ENCODE measurements around the gene PPP1R9A.

PPP1R9A gene

DNA sequence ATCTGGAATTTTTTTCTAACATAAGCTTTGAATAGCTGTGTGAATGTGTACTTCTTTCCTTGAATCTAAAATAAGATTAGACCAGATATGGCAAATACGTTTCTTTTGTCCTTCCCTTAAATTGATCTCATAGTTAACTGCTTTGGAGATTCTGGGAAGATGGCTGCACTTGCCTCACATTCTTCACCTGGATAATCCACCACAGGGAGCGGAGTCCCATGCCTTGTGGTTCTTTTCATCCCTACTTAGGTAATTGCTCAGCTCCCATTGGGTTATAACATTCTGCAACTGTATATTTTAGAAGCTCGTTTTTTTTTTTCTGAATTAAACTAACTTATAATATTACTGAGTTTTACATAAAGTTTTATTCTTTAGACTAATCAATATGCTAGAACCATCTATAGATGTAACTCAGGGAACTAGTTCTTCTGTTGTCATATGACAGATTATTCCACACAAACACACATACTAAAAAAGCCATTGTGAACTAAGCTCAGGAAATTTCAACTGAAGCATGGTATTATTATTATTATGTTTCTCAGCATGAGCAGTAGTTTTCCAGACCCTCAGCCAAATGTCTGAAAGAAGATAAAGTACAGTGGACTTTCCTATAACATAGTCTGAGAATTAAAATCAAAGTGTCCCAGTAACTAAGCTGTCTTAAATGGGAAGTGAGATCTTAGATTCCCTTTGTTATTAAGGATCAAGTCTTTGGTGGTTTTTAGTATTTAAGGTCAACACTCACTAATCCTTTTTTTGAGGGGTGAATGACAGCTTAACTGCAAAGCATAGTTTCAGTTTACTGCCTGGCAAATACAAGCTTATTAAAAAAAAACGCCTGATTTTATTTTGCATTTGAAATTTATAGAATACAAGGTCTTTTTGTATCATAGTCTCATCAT, 182.3 kb downstream of the PPP1R9A start:
- no peak for FAIRE-seq
- DNase-seq (ENCODE audit: insufficient read length, low spot score), result no peak

DNA sequence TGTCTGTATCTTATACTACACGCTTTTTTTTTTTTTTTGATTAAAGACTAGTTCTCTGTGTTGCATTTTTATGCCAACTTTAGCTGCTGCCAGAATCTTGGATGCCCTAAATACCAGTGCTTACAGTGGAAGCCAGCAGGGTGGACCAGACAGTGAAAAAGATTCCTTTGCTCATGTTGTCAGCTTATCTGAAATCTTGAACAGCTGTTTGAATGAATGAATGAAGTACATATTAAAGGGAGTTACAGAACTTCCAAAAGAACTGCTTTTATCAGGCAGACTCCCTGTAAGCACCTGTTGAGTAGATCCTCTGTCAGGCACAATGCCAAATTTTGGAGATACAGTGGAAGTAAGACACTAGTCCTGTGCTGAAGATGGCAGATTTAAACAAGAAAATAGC, 184.9 kb downstream of the PPP1R9A start:
- DNase-seq (ENCODE audit: insufficient read length, low spot score), result no peak
- no peak for FAIRE-seq

DNA sequence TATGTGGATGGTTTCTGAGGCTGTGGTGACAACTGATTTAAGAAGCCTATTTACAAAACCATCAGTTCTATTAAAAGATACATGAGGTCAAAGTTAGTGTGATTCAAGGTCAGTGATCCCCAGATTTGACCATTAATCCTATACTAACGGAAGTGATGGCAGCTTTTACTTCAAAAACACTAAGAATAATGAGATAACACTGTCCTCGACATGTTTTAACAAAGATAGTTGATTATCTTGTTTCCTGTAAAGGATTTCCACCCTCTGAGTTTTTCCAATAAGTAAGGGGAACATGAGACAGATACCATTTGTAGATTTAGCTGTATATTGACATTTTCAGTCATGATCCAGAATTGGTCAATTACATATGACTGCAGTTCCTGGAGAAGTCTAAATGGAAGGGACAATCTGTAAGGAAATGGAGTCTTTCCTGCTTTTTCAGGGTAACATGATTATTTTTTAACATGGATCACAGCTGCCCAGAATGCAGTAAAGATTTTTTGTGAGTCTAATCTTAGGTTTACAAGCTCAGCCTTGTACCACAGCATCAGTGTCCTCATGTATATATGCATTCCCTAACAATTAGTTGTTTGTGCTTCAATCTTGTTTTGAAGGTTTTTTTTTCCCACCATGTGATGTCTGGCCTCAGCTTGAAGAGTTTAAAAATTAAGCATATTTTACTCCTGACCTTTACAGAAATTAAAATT, 188.0 kb downstream of the PPP1R9A start:
- no peak for DNase-seq (ENCODE audit: insufficient read length, low spot score)
- FAIRE-seq, result no peak

DNA sequence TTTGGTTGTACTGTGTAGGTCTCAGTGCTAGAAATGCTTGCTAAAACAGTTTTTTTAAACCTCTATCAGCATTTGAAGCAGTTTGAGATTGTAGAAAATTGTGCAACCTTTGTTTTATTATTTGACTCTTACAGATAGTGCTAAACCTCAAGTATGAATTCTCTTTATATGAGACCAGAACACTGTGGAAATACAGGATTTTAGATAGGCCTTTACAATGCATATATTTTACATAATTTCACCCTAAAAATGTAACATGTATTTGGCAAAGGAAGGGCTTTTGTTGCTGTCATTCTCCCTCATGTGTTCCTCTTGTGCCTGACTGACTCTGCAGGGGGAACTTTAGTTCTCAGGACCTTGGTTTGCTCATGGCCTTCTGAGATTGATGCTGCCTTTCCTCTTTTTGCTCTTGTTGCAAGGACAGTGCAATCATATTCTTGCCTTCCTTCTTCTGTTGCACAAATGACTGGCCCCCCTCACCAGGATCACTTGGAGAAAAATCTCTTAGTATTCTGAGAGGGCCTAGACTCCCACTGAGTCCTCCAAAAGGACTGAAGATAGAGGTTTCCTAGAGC, 188.7 kb downstream of the PPP1R9A start:
- FAIRE-seq, result no peak
- no peak for DNase-seq (ENCODE audit: insufficient read length, low spot score)

DNA sequence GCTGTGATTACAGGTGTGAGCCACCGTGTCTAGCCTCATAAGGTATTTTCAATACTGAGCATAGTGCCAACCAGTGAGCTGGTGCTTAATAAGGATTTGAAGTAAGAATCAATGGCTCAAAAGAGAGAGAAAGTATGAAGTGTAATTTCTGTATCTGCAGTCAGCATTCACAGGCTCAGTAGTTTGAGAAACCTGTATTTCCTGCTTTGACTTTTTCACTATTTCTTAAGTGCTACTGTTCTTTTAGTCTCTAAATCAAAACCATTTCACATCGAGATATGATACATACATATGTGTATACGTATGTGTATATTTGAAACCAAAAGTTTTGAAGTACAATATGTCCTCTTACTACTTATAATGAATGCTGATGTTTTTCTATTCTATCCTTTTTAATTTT, 189.9 kb downstream of the PPP1R9A start:
- no peak for FAIRE-seq
- no peak for DNase-seq (ENCODE audit: insufficient read length, low spot score)

DNA sequence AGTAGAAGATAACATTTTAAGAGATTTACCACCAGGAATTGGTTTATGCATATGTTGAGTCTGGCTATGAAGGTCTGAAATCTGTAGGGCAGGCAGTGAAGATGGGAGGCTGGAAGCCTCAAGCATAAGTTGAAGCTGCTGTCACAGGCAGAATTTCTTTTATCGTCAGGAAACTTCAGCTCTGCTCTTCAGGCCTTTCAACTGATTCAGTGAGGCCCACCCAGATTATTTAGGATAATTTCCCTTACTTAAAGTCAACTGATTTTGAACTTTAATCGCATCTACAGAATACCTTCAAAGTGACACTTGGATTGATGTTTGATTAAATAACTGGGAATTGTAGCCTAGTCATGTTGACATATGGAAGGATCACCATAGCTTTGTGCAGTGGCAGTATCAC, 190.5 kb downstream of the PPP1R9A start:
- DNase-seq (ENCODE audit: insufficient read length, low spot score) (no peak), FAIRE-seq (no peak)

DNA sequence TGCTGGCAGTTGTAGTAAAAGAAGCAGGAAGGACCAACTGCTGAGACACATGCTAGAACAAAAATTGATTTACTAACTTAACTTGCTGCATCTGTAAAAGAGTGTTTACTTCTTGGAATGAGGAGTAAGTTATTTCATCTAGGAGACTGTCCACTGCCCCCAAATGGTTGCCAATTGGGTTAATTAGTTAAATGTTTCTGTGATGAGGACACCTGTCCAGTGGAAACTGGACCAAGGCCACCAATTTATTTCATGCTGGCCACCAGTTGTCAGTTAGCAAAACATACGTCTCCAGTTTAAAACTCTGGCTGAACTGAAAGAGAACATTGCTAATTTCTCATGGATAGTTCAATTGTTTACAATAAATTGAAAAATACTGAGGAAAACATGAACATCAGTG, 191.7 kb downstream of the PPP1R9A start:
- FAIRE-seq, result no peak
- no peak for DNase-seq (ENCODE audit: insufficient read length, low spot score)

DNA sequence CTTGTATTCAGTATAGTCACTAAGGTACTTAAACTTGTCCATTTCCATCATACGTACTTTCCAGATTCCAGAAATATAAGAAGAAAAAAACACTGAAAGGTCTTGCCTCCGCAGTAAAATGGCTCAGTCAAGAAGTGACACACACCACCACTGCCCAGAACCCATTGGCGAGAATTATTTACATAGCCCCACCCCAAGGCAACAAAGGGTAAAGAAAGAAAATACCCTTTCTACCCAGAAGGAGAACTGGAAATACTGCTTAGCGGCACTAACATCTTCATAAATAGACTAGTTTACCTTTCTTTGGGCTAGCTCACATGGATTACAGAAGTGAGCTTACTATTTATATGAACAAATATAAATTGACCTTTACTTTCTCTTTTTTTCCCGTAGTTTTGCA, 194.0 kb downstream of the PPP1R9A start:
- no peak for FAIRE-seq

DNA sequence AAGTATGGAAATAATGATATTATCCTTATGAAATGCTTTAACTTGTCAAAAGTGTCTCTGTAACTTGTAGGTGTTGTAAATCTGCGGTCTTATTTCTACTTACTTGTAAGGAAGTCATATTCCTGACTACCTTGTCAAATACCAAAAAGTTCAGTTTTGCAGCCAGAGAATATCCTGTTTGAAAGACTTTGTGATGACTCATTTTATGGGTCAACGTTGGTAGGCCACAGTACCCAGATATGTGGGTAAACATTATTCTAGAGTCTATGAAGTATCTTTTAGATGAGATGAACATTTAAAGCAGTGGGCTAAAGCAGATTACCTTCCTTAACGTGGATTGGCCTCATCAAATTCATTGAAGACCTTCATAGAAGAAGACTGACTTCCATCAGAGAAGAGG, 195.3 kb downstream of the PPP1R9A start:
- no peak for DNase-seq (ENCODE audit: insufficient read length, low spot score)
- no peak for FAIRE-seq

More for the DNA sequence above, 194.0 kb downstream of the PPP1R9A start:
- no peak for DNase-seq (ENCODE audit: insufficient read length, low spot score)

DNA sequence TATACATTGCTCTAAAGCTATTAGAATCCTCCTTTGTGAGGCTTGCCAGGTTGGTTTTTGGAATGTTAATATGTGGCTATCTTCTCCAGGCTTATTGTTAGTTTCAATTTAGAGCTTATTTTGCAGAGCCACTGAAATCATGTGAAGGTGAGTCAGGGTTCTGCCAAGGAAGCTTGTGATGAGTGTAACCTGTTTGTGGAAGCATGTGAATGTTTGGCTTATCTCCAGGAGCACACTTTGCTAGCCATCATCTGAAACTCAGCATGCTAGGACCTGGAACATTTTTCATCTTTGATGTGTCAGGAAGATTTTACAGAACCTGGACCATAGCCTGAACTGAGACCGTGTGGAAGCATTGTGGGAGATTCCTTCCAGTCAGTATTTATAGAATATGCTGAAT, 197.3 kb downstream of the PPP1R9A start:
- FAIRE-seq (no peak), DNase-seq (ENCODE audit: insufficient read length, low spot score) (no peak)

DNA sequence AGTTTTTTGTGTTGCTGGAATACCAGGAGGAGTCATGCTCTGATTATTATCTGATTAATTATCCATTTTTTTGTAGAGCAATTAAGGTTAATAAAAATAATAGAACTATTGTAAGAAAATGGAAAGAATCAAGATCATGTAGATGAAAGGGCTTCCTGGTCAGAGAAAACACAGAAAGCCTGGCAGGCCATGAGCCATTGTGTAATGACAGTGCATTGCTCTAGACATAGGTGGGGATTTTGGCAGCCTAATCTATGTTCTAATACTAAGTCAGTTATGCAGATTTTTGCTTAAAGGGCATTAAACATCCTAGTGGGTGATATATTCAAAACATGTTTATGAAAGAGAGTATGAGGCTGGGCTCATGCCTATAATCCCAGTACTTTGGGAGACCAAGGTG, 198.2 kb downstream of the PPP1R9A start:
- DNase-seq (ENCODE audit: insufficient read length, low spot score), result no peak
- FAIRE-seq, result no peak

DNA sequence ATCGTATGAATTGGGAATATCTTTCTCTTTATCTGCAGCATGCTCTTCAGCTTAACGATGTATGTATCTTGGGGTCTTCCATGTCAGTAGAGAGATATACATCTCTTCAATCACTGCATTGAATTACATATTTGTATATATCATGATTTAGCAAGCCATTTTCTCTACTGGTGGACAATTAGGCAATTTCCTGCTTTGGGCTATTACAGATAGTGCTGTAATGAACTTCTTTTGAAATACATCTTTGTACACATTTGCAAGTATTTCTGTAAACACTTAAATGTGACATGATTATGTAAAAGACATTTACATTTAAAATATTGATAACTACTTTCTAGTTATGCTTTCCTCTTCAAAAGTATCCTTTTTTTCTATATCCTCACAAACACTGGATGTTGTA, 199.0 kb downstream of the PPP1R9A start:
- FAIRE-seq, result no peak

DNA sequence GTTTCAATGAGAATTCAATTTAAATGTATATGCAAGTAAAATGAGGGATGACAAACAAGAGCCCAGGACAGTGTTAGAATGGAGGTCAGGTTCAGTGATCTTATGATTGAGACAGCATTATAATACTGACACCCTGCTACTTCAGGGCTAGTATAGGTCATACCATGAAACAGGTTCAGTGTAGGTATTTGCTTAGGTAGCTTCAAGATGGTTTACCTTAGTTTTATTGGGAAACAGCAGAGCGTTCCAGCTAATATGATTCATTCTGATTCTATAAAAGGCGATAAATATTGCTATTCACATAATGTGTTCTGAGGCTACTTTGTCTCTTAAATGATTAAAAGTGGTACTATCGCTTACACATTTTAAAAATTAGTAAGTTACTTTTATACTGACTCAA, 203.3 kb downstream of the PPP1R9A start:
- FAIRE-seq, result no peak

More for the DNA sequence above, 199.0 kb downstream of the PPP1R9A start:
- DNase-seq (ENCODE audit: insufficient read length, low spot score), result no peak

DNA sequence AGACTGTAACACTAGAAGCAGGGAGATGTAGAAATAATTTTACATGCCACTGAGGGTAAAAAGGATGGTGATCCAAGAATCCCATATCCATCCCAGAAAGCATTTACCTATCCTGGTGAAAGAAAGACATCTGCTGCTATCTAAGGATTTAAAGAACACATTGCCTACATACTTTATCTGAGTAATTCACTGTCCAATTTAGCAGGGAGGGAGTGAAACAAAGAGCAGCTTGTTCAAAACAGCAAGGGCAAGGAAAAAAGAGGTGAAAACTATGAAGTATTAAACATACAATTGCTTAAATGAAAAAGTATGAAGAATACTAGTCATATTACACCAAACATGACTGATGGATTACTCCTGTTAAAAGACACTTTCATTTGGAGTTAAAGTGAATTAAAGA, 206.2 kb downstream of the PPP1R9A start:
- no peak for FAIRE-seq
- no peak for DNase-seq (ENCODE audit: insufficient read length, low spot score)

More for the DNA sequence above, 203.3 kb downstream of the PPP1R9A start:
- no peak for DNase-seq (ENCODE audit: insufficient read length, low spot score)

DNA sequence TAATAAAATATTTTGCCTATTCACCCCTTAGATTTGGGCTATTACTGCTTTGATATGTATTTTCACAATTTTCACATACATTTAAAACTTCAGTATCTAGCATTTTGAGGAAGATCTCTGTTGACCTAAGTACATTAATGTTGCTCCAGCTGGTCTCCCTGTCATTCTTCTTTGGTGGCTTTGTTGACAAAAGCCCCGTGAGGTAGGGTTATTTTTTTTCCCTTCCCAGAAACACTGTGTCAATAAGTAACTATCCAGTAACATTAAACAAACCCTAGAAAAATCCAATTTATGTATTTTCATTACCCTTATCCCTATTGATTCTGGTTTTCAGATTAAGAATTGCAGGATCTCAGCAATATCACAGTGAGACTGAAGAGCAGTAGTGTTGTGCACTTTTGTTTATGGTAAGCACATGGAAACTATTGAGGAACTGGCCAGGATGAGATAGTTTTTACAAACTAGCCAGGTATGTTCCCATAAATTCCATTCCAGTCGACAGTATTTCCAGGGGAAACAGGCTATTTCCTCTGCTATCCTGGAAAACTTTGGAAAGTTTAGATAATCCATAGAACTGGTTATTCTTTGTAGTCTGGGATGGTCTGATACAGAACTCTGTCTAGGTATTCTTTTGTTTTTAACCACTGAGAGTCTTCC, 218.8 kb downstream of the PPP1R9A start:
- FAIRE-seq (no peak), DNase-seq (ENCODE audit: insufficient read length, low spot score) (no peak)

DNA sequence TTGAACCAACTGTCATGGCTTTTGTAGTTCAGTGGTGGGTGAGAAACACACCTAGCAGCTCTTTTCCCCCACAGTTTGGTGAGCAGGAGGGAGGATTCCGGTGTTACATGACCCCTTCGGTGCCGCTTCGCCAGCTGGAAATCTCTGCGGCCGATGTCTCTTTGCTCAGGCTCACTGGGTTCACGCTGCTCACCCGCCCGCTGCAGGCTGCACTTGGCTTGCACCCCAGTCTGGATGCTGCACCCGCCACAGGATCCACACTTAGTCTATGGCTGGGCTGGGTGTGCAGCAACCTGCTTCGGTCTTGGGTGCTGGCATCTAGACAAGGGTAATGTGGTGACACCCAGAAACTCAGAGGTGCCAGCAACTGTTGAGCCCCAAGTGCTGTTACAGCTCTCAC, 225.1 kb downstream of the PPP1R9A start:
- no peak for FAIRE-seq
- no peak for DNase-seq (ENCODE audit: insufficient read length, low spot score)

DNA sequence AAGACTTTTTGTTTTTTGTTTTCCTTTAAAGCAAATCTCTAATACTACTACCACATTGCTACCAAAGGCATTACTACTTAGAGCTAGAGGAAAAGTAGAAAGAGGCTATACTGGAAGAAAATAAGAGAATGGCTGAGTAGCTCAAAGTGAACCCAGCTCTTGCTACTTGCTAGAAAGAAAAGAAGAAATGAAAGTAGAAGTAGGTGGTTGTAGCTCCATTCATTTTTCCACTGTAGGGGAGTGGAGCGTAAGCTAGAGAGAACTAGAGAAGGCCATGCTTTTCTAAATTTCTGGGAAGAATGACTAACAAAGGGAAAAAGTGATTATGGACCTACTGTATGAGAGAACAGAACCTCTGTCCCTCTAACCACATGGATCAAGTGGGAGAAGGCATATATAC, 232.5 kb downstream of the PPP1R9A start:
- FAIRE-seq (no peak), DNase-seq (ENCODE audit: insufficient read length, low spot score) (no peak)

DNA sequence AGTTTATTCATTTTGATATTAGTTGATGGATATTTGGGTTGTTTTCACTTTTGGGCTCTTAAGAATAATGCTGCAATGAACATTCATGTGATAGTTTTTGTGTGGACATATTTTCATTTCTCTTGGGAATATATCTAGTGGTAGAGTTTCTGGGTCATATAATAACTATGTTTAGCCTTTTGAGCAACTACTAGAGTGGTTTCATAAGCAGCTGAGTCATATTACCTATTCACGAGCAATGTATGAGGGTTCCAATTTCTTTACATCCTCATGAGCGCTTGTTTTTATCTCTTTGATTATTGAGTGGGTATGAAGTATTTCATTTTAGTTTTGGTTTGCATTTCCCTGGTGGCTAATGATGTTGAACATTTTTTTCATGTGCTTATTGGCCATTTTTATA, 234.4 kb downstream of the PPP1R9A start:
- DNase-seq (ENCODE audit: insufficient read length, low spot score) (no peak), FAIRE-seq (no peak)

DNA sequence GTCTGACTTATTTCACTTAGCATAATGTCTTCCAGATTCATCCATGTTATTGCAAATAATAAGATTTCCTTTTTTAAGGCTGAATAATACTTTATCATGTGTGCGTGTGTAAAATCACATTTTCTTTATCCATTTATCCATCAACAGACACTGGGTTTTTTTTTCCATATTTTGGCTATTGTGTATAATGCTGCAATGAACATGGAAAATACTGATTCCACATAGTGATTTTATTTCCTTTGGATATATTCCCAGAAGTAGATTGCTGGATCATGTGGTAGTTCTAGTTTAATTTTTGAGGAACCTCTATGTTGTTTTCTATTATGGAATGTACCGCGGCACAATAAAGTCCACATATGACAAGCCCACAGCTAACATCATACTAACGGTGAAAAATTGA, 236.9 kb downstream of the PPP1R9A start:
- DNase-seq (ENCODE audit: insufficient read length, low spot score), result no peak
- FAIRE-seq, result no peak

DNA sequence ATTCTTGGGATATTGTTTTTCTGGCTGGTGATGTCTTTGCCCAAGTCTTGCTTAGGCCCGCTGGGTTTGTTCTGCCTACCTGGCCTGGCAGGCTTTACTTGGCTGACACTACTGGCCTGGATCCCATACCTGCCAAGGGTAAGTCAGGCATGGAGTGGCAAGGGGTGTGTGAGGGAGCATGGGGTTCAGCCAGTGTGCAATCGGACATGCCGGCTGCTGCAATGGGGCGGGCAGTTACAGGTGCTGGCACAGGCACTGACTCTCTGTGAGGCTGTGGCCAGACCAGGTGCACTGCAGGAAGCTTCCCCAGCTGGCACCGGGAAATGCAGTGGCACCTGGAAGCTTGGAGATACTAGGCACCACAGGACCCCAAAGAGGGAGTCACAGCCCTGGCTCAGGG, 248.6 kb downstream of the PPP1R9A start:
- FAIRE-seq, result no peak

DNA sequence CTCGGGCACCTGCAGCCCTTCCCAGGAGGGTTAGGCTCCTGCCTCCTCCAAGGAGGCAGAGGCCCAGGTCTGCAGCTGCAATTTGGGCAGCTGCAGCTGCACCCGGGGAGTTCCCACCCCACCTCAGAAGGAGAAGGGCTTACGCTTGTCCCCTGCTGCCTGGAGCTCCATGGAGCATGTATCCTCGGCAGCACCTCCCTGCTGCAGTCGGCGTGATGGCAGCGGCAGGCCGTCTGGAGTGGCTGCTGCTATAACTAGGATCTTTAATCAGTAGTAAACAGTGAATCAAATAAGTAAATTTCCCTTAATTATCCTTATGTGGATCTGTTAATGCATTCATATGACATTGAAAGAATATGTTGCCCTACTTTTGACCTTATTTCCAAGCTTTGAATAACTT, 250.0 kb downstream of the PPP1R9A start:
- DNase-seq (ENCODE audit: insufficient read length, low spot score) (no peak), FAIRE-seq (no peak)

More for the DNA sequence above, 248.6 kb downstream of the PPP1R9A start:
- DNase-seq (ENCODE audit: insufficient read length, low spot score), result no peak

Data from GM19239 (cell line).